Activated naive CD4-positive, alpha-beta T cell treated with anti-CD3 and anti-CD28 coated beads, Interleukin-2, amount 10 ng/mL, durations not matched to agents 7 days and 5 days (primary cell): ENCODE measurements around the gene KCNK16.

Experiments used
- CTCF ChIA-PET: fragments of 350-600 bp; sonication (Branson Sonifier 250); formaldehyde crosslinking; loops from one replicate; lab custom pipeline; 2021; ENCODE audit warnings: antibody characterized with exemption; lab: Charles Lee
- DNase-seq: peaks from one replicate; pipeline ENCODE4 v3.0.0-alpha.2; 2020
- H3K27ac Mint-ChIP-seq: one replicate; pipeline ENCODE4 v1.8.0; 2021; ENCODE audit warnings: mild to moderate bottlenecking, moderate library complexity, mixed read lengths
- H3K27me3 Mint-ChIP-seq: one replicate; pipeline ENCODE4 v1.8.0; 2021; ENCODE audit warnings: mild to moderate bottlenecking, mixed read lengths
- H3K36me3 Mint-ChIP-seq: one replicate; pipeline ENCODE4 v1.8.0; 2021; ENCODE audit warnings: mixed read lengths
- H3K4me1 Mint-ChIP-seq: one replicate; pipeline ENCODE4 v1.8.0; 2021; ENCODE audit warnings: mixed read lengths
- H3K4me3 Mint-ChIP-seq: one replicate; pipeline ENCODE4 v1.8.0; 2021; ENCODE audit warnings: mild to moderate bottlenecking, moderate library complexity, mixed read lengths
- H3K9me3 Mint-ChIP-seq: one replicate; pipeline ENCODE4 v1.8.0; 2021; ENCODE audit warnings: mixed read lengths

KCNK16 gene

DNA sequence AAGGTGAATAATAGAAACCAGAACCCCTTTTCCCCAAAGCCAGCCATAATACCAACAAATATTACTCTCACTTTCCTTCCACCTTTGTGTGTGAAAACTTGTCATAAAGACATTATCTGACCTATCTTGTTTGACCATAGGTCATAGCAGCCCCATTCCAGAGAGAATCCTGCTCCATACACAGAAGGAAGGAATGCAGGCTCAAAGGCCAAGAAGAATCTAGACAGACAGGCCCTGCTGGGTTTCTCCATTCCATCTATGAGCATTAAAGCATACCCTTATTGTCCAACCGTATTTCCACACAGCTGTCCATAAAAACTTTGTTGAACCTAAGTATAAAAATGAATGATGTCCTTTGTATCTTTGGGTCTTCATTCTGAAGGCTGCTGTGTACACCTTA is 52.5 kb downstream of the KCNK16 start:
- H3K9me3 Mint-ChIP-seq: no peaks in the 10 kb centered on the region
- H3K27ac Mint-ChIP-seq: no peak overlapping the region
- H3K36me3 Mint-ChIP-seq: no peaks in the 10 kb centered on the region
- H3K4me3 Mint-ChIP-seq: no peak overlapping the region
- H3K27me3 Mint-ChIP-seq: peaks cover 7% of the 10 kb centered on the region
- no peak for DNase-seq
- no peaks in the 10 kb centered on the region for H3K4me1 Mint-ChIP-seq
- CTCF ChIA-PET: no interaction called here

DNA sequence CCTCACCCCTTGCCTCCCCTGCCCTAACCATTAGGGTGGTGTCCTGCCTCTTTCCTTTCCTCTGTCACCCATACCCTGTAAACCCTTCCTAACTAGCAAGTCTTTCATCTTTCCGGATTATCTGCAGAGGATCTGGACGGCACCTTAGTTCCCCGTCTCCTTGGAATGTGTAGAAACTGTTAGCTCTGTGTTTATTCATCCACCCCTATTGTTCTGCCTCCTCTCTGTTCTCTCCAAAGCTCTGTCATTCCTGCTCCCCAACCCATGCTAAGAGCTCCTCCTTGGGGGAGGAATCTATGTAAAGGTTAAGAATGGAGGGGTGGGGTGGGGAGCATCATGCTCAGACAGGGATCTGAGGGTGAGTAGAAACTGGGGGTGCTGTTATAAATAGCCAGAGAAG is 53.8 kb downstream of the KCNK16 start:
- CTCF ChIA-PET: no interaction called here
- Mint-ChIP-seq H3K4me3 (no peak overlapping the region), H3K27ac (no peak overlapping the region), H3K4me1 (no peaks in the 10 kb centered on the region), H3K27me3 (peaks cover 3% of the 10 kb centered on the region), H3K36me3 (no peaks in the 10 kb centered on the region), H3K9me3 (no peaks in the 10 kb centered on the region)
- DNase-seq: no peak

DNA sequence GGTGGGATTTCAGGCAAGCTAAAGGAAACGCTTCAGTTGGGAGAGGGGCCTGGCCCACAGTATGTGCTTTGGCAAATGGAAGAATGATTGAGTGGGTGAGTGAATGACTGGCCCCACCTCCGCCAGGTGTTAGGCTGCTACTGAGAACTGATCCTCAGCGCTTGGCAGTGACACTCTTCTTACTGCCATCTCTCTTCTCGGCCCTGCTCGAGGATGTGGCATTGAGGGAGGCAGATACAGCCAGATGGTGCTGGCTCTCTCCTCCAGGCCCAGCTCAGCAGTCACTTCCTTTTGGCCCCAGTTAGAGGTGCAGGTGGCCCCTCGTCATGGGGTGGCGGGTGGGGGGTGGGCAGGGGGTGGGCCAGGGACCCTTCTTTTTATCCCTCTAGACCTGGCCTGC is 54.3 kb downstream of the KCNK16 start:
- no peak overlapping the region for H3K4me3 Mint-ChIP-seq
- no peaks in the 10 kb centered on the region for H3K9me3 Mint-ChIP-seq
- CTCF ChIA-PET: no interaction called here
- no peaks in the 10 kb centered on the region for H3K27me3 Mint-ChIP-seq
- no peak for DNase-seq
- no peaks in the 10 kb centered on the region for H3K36me3 Mint-ChIP-seq
- H3K4me1 Mint-ChIP-seq: no peaks in the 10 kb centered on the region
- no peak overlapping the region for H3K27ac Mint-ChIP-seq

DNA sequence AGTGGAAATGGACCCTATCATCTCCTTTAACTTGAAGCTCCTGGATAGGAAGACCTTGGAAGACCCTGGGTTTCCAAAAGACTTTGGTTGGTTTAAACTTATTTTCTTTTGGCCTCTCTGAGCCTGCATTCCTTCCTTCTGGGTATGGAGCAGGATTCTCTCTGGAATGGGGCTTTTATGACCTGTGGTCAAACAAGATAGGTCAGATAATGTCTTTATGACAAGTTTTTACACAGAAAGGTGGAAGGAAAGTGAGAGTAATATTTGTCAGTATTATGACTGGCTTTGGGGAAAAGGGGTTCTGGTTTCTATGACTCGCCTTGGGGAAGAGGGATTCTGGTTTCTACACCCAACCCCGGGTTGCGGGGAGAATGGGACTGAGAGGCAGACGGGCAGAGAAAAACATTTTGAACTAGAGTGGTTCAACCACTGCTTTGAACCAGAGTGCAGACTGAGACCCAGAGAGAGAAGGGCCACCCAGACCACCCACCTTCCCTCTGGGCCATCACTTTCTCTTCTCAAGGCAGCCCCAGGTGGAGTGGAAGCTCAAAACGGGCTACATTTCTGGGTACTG is 55.6 kb downstream of the KCNK16 start:
- Mint-ChIP-seq H3K9me3 (no peaks in the 10 kb centered on the region), H3K27me3 (peaks cover 3% of the 10 kb centered on the region), H3K4me3 (no peak overlapping the region), H3K36me3 (no peaks in the 10 kb centered on the region), H3K4me1 (no peaks in the 10 kb centered on the region), H3K27ac (no peak overlapping the region)
- CTCF ChIA-PET: no interaction called here
- DNase-seq: no peak

DNA sequence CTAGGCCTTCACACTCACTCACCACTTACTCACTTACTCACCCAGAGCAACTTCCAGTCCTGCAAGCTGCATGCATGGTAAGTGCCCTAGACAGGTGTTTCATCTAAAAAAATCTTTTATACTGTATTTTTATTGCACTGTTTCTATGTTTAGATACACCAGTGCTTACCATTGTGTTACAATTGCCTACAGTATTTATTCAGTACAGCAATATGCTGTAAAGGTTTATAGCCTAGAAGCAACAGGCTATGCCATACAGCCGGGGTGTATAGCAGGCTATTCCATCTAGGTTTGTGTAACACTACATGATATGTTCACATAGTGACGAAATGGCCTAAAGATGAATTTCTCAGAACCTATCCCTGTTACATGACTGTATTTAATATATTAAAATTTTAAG is 56.1 kb downstream of the KCNK16 start:
- CTCF ChIA-PET: no interaction called here
- Mint-ChIP-seq H3K27me3 (peaks cover 6% of the 10 kb centered on the region), H3K27ac (no peak overlapping the region), H3K9me3 (no peaks in the 10 kb centered on the region), H3K4me3 (no peak overlapping the region), H3K36me3 (no peaks in the 10 kb centered on the region), H3K4me1 (no peaks in the 10 kb centered on the region)
- no peak for DNase-seq
